GM23338 (cell line): ENCODE results near the gene TRIM8. TPM values are rescaled to one million over a fixed set of nuclear protein-coding genes. Genes with fewer than 3 reads are reported as not detected.

Source experiments
- ATAC-seq: fragments of 200-7000 bp; cut with Tn5 transposase; 3 replicates; pipeline ENCODE4 v1.9.1; 2020
- DNase-seq: peaks from one replicate; pipeline ENCODE4 v3.0.0-alpha.2; 2015; ENCODE audit warnings: low spot score
- H2AFZ ChIP-seq: fragments of 200-600 bp; sonication (generic); 2 replicates; pipeline ENCODE4 v1.8.0; 2016; ENCODE audit warnings: antibody characterized with exemption, mild to moderate bottlenecking, moderate library complexity
- H3F3A ChIP-seq: fragments of 200-600 bp; sonication (generic); replicated peaks from 2 replicates; pipeline ENCODE4 v1.8.0; 2017; ENCODE audit warnings: antibody characterized with exemption, mixed run types, low read depth
- H3K27ac ChIP-seq: fragments of 200-600 bp; sonication (generic); 2 replicates; pipeline ENCODE4 v1.6.1; 2016; ENCODE audit warnings: low read depth
- H3K27me3 ChIP-seq: fragments of 200-600 bp; sonication (generic); 2 replicates; pipeline ENCODE4 v1.8.0; 2016; ENCODE audit warnings: mild to moderate bottlenecking, mixed run types, moderate library complexity; ENCODE audit not compliant: insufficient read depth
- H3K36me3 ChIP-seq: fragments of 200-600 bp; sonication (generic); 2 replicates; pipeline ENCODE4 v1.8.0; 2016; ENCODE audit warnings: mild to moderate bottlenecking; ENCODE audit not compliant: insufficient read depth
- H3K4me1 ChIP-seq: fragments of 200-600 bp; sonication (generic); 2 replicates; pipeline ENCODE4 v1.8.0; 2016; ENCODE audit warnings: mild to moderate bottlenecking, moderate library complexity; ENCODE audit not compliant: insufficient read depth
- H3K4me2 ChIP-seq: fragments of 200-600 bp; sonication (generic); 2 replicates; pipeline ENCODE4 v1.7.1; 2017; ENCODE audit warnings: mixed run types
- H3K4me3 ChIP-seq: fragments of 200-600 bp; sonication (generic); 2 replicates; pipeline ENCODE4 v1.6.1; 2016; ENCODE audit warnings: mixed run types
- H3K79me2 ChIP-seq: fragments of 200-600 bp; sonication (generic); replicated peaks from 2 replicates; pipeline ENCODE4 v1.8.0; 2017; ENCODE audit warnings: mild to moderate bottlenecking; ENCODE audit not compliant: insufficient read depth
- H3K9me2 ChIP-seq: fragments of 200-600 bp; sonication (generic); 2 replicates; pipeline ENCODE4 v1.8.0; 2017; ENCODE audit not compliant: insufficient read depth
- H4K20me1 ChIP-seq: fragments of 200-600 bp; sonication (generic); replicated peaks from 2 replicates; pipeline ENCODE4 v1.8.0; 2017; ENCODE audit warnings: mild to moderate bottlenecking; ENCODE audit not compliant: insufficient read depth
- H3K27ac Mint-ChIP-seq: 2 replicates; pipeline ENCODE4 v1.8.0; 2020; ENCODE audit warnings: inconsistent platforms, mild to moderate bottlenecking, moderate library complexity, mixed read lengths
- H3K27me3 Mint-ChIP-seq: 3 replicates; pipeline ENCODE4 v1.8.0; 2022; ENCODE audit warnings: low read depth, mild to moderate bottlenecking, moderate library complexity, mixed read lengths, inconsistent platforms; ENCODE audit not compliant: insufficient read depth, poor library complexity
- H3K36me3 Mint-ChIP-seq: 3 replicates; pipeline ENCODE4 v1.8.0; 2021; ENCODE audit warnings: low read depth, mild to moderate bottlenecking, inconsistent platforms, moderate library complexity, mixed read lengths
- H3K4me1 Mint-ChIP-seq: 3 replicates; pipeline ENCODE4 v1.8.0; 2020; ENCODE audit warnings: mild to moderate bottlenecking, inconsistent platforms, mixed read lengths
- H3K4me3 Mint-ChIP-seq: 3 replicates; pipeline ENCODE4 v1.8.0; 2021; ENCODE audit warnings: moderate library complexity, mild to moderate bottlenecking, inconsistent platforms, mixed read lengths
- H3K9me3 Mint-ChIP-seq: 3 replicates; pipeline ENCODE4 v1.8.0; 2020; ENCODE audit warnings: moderate library complexity, mild to moderate bottlenecking, inconsistent platforms, mixed read lengths
- CREB1 ChIP-seq: fragments of 250-450 bp; sonication (Bioruptor Pico); IDR thresholded peaks from 2 replicates; pipeline ENCODE4 v1.5.0; 2020; ENCODE audit warnings: low read depth, mild to moderate bottlenecking, moderate library complexity
- CTCF ChIP-seq, 2 experiments: fragments of 200-600 bp in 1 of 2; sonication (generic) in 1 of 2; conservative IDR thresholded peaks; 2 replicates each; pipeline versions ENCODE4 v1.5.1 to v1.6.1; 2016 to 2017; ENCODE audit warnings: antibody characterized with exemption in 2 of 2, low read depth in 2 of 2, mild to moderate bottlenecking in 2 of 2, moderate library complexity in 1 of 2
- EZH2 ChIP-seq: fragments of 200-600 bp; sonication (generic); IDR thresholded peaks from one replicate; pipeline ENCODE4 v1.8.0; 2017; ENCODE audit warnings: antibody characterized with exemption, mild to moderate bottlenecking, low read depth; ENCODE audit not compliant: unreplicated experiment
- EZH2phosphoT487 ChIP-seq: fragments of 200-600 bp; sonication (generic); IDR thresholded peaks from one replicate; pipeline ENCODE4 v1.8.1; 2018; ENCODE audit warnings: antibody characterized with exemption; ENCODE audit not compliant: unreplicated experiment
- JUNB ChIP-seq: IDR thresholded peaks from one replicate; pipeline ENCODE4 v1.6.1; 2016; ENCODE audit warnings: antibody characterized with exemption; ENCODE audit not compliant: unreplicated experiment
- NANOG ChIP-seq: IDR thresholded peaks from 2 replicates; pipeline ENCODE4 v1.6.1; 2016; ENCODE audit warnings: antibody characterized with exemption, borderline replicate concordance
- POLR2AphosphoS5 ChIP-seq: IDR thresholded peaks from 2 replicates; pipeline ENCODE4 v1.6.1; 2016; ENCODE audit warnings: antibody characterized with exemption, low read depth
- REST ChIP-seq: IDR thresholded peaks from one replicate; pipeline ENCODE4 v1.6.1; 2018; ENCODE audit warnings: antibody characterized with exemption; ENCODE audit not compliant: unreplicated experiment
- STAT1 ChIP-seq: IDR thresholded peaks from one replicate; pipeline ENCODE4 v1.6.1; 2016; ENCODE audit warnings: antibody characterized with exemption; ENCODE audit not compliant: unreplicated experiment
- ZNF114 ChIP-seq: fragments of 250-450 bp; sonication (Bioruptor Pico); IDR thresholded peaks from 2 replicates; pipeline ENCODE4 v1.5.0; 2020; ENCODE audit warnings: mild to moderate bottlenecking, moderate library complexity
- ZNF331 ChIP-seq: fragments of 250-450 bp; sonication (Bioruptor Pico); IDR thresholded peaks from 2 replicates; pipeline ENCODE4 v1.5.0; 2020; ENCODE audit warnings: low read depth, mild to moderate bottlenecking, moderate library complexity
- ZNF462 ChIP-seq: fragments of 250-450 bp; sonication (Bioruptor Pico); IDR thresholded peaks from 2 replicates; pipeline ENCODE4 v1.5.0; 2020; ENCODE audit warnings: mild to moderate bottlenecking, moderate library complexity
- polyA plus RNA-seq: library from polyadenylated mRNA; unstranded; fragments of >200 nt; fragmentation: Nextera tagmentation; extraction: Ambion mirVana; gene quantifications from 2 replicates; pipeline ENCODE4 v1.2.1, GENCODE V29; 2016
- total RNA-seq: library from RNA; depleted of rRNA; stranded (reverse); fragments of >200 nt; shearing (Covaris generic); gene quantifications from 2 replicates; pipeline ENCODE4 v1.2.3, GENCODE V29; 2014
- TF ChIP-seq, protein P1 (sequence below): IDR thresholded peaks from 2 replicates; pipeline ENCODE4 v1.6.1; 2016; ENCODE audit warnings: antibody characterized with exemption

The TRIM8 gene
- total and polyA plus RNA-seq, 2 experiments from 2014 or later = 15.1 to 36.7 TPM

DNA sequence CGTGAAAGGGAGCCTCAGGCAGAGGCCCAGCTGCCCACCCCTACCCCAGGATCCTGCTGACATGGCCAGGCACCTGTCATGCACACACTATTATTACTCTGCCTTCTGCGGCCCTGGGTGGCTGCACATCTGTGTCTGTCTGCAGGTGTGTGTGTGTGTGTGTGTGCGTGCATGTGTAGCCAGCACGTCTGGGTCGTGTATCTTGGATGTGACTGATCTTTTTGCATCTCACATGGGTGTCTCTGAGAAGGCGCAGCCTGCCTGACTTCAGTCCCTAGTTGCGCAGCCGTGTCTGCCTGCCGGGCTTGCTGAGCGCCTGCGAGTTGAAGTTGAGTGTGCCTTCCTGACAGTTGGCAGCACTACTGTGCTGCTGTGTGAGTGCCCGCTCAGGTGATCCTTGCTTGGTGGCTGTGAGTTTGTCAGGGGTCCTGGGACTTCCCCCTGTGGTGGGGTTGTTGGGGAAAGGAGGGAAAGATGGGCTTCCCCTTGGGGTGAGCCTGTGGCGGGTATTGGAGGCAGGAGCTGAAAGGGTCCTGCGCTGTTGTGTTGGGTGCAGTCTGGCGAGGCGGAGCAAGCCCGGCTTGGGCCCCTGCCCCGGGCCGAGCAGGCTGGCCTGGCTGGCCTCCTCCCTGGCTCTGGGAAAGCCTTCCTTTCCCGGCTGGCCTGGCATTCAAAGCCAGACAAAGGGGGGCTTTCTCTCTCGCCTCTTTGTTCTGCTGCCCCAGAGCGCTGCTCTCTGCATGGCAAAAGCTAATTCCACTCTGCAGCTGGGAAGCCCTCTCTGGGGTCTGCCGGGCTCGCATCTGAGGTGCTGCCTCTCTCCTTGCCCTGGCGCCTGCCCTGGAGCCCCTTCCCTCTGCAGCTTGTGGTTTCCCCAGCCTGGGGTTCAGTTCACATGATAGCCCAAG, 4.9 kb downstream of the TRIM8 start:
- peak overlapping the region; percentile 38 for H3K4me3 Mint-ChIP-seq
- peaks cover 62% of the 10 kb centered on the region for H3K4me1 Mint-ChIP-seq
- peak overlapping the region; percentile 34; the same call in 1 of the 2 replicates for H3K4me3 ChIP-seq

More for the DNA sequence above, 4.9 kb downstream of the TRIM8 start:
- Histone ChIP-seq H3K36me3 (no peaks in the 10 kb centered on the region), H3F3A (0 out of 2 replicates have a peak, but pooled peaks cover 4% of the 10 kb centered on the region), H3K27ac (peak overlapping the region; percentile 77; the same call in 1 of the 2 replicates), H2AFZ (no peak overlapping the region), H4K20me1 (peaks cover 13% of the 10 kb centered on the region; the same call in 1 of the 2 replicates), H3K4me1 (peaks cover 36% of the 10 kb centered on the region), H3K27me3 (0 out of 2 replicates have a peak, but pooled peaks cover 3% of the 10 kb centered on the region), H3K79me2 (peaks cover 78% of the 10 kb centered on the region), H3K9me2 (no peaks in the 10 kb centered on the region), H3K4me2 (peak overlapping the region; percentile 72)
- peak; percentile 32 for DNase-seq
- peaks cover 4% of the 10 kb centered on the region; the same call in 1 of the 3 replicates for H3K36me3 Mint-ChIP-seq
- ATAC-seq = peak; percentile 12
- H3K9me3 Mint-ChIP-seq = no peaks in the 10 kb centered on the region
- H3K27ac Mint-ChIP-seq = peak overlapping the region; percentile 72
- TF ChIP-seq ZNF331 (CRISPR knock-in tag) (no peak), ZNF462 (CRISPR knock-in tag) (no peak), POLR2AphosphoS5 (no peak), JUNB (no peak), EZH2 (no peak), CREB1 (no peak), EZH2phosphoT487 (no peak), NANOG (no peak), REST (no peak), CTCF (conservative IDR thresholded peaks at IDR 0.05; ENCODE audit: low read depth in 2 of 2) (no peak), ZNF114 (no peak), STAT1 (no peak)
- TF ChIP-seq, protein P1, sequence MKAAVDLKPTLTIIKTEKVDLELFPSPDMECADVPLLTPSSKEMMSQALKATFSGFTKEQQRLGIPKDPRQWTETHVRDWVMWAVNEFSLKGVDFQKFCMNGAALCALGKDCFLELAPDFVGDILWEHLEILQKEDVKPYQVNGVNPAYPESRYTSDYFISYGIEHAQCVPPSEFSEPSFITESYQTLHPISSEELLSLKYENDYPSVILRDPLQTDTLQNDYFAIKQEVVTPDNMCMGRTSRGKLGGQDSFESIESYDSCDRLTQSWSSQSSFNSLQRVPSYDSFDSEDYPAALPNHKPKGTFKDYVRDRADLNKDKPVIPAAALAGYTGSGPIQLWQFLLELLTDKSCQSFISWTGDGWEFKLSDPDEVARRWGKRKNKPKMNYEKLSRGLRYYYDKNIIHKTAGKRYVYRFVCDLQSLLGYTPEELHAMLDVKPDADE = no peak
- H3K27me3 Mint-ChIP-seq = peaks cover 30% of the 10 kb centered on the region
